Subcutaneous abdominal adipose tissue (tissue), 5 donors: ENCODE measurements around the gene ATP1B1.

ENCODE experiments used
- H3K27ac ChIP-seq: one replicate; pipeline ENCODE4 v1.7.0; 2013; ENCODE audit warnings: low read depth, mild to moderate bottlenecking, inconsistent platforms, low read length, moderate library complexity
- H3K27me3 ChIP-seq, 5 donors: one replicate each; pipeline ENCODE4 v1.7.0; 2013; ENCODE audit warnings: low read length in 5 of 5, inconsistent platforms in 1 of 5; ENCODE audit not compliant: control insufficient read depth in 5 of 5, insufficient read depth in 4 of 5
- H3K36me3 ChIP-seq, 5 donors: one replicate each; pipeline ENCODE4 v1.7.0; 2013; ENCODE audit warnings: low read length in 5 of 5; ENCODE audit not compliant: control insufficient read depth in 5 of 5, insufficient read depth in 5 of 5
- H3K4me1 ChIP-seq, 5 donors: one replicate each; pipeline ENCODE4 v1.7.0; 2013; ENCODE audit warnings: low read length in 5 of 5, mild to moderate bottlenecking in 3 of 5, moderate library complexity in 1 of 5; ENCODE audit not compliant: control insufficient read depth in 5 of 5, insufficient read depth in 5 of 5
- H3K4me3 ChIP-seq, 5 donors: one replicate each; pipeline ENCODE4 v1.7.0; 2013; ENCODE audit warnings: low read length in 5 of 5, low read depth in 1 of 5
- H3K9ac ChIP-seq, 5 donors: one replicate each; pipeline ENCODE4 v1.7.0; 2013; ENCODE audit warnings: low read length in 5 of 5, mild to moderate bottlenecking in 4 of 5, moderate library complexity in 3 of 5
- H3K9me3 ChIP-seq, 5 donors: one replicate each; pipeline ENCODE4 v1.7.0; 2013; ENCODE audit warnings: low read length in 5 of 5; ENCODE audit not compliant: control insufficient read depth in 5 of 5
- donor health status: healthy.
- donor health status: healthy.
- donor health status: healthy.
- donor health status: healthy.
- donor health status: healthy.

Gene ATP1B1

DNA sequence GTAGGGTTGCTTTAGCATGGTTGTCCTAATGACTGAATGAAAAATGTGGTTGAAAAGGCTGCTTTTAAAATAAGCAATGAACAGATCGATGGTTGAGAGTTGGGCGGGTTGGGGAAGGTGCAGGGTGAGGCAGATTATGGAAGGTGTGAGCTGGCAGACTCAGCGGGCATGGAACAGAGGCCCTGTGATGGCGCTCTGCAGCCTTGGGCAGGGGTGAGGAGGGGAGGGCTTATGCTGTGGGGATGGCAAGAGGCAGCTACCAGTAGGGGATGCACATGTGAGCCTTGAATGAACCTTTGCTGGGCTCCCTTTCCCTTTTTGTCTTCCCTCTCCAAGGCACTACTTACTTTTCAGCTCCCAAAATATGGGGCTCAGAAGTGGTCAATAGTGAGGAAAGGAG is 30.9 kb downstream of the ATP1B1 start:
- peaks cover 0 to 2% (median 0%) of the 10 kb centered on the region in 5 donors for H3K36me3 ChIP-seq
- H3K27me3 ChIP-seq, result no peaks in the 10 kb centered on the region
- no peak overlapping the region for H3K9ac ChIP-seq
- no peak overlapping the region for H3K27ac ChIP-seq
- H3K4me1 ChIP-seq, result no peaks in the 10 kb centered on the region
- H3K9me3 ChIP-seq, result no peaks in the 10 kb centered on the region
- H3K4me3 ChIP-seq, result no peak overlapping the region

DNA sequence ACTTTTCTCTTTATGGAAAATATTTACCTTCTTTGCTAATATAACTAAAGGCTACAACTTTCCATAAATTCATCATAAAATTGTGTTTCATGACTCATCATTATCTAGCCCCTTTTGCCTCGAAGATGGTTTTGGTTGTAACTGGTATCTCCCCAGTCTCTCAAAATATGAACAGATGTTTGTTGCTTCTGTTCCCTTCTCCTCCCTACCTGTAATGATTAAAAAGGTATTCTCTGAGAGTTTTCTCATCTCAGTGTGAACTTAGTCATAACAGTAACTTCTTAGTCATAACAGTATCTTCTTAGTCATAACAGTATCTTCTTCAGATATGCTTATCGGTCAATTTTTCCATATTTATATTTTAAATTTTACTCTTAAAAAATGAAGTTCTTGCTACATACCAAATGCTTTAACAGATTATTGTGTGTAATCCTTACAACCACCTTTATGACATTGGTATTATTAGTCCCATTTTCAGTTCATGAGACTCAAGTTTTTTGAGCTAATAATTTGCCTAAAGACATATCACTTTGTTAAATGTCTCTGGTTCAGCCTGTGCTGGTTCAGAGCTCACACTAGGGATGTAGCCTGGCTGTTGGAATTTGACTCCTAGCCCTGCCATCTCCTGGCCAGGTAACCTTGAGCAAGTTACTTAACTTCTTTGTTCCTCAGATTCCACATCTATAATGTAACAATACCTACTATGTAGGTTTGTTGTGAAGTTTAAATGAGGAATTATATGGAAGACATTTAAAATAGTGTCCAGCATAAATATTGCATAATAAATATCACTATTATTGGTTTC is 32.6 kb downstream of the ATP1B1 start:
- Histone ChIP-seq H3K4me3 (no peak overlapping the region), H3K9ac (no peak overlapping the region), H3K27ac (no peak overlapping the region), H3K36me3 (no peaks in the 10 kb centered on the region), H3K9me3 (no peaks in the 10 kb centered on the region), H3K27me3 (no peaks in the 10 kb centered on the region), H3K4me1 (no peaks in the 10 kb centered on the region)

DNA sequence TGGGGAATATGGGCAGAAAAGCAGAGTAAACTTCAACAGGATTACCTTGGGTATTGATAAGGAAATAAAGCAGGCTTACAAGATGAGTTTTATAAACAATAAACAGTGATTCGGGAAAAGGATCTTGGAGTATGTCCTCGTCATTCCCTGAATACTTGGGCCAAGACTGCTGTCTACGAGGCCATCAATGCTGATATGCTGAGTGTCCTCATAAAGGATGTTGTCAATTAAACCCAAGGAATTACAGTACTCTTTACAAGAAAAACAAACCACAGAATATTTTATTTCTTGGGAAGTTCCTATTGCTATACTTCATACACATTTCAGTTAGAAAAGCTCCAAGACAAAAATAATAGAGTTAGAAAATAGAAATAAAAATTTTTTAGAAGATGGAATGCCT is 34.9 kb downstream of the ATP1B1 start:
- no peaks in the 10 kb centered on the region for H3K36me3 ChIP-seq
- H3K9ac ChIP-seq, result no peak overlapping the region
- H3K27me3 ChIP-seq, result no peaks in the 10 kb centered on the region
- H3K9me3 ChIP-seq, result no peaks in the 10 kb centered on the region
- H3K27ac ChIP-seq, result no peak overlapping the region
- H3K4me1 ChIP-seq, result no peaks in the 10 kb centered on the region
- H3K4me3 ChIP-seq, result no peak overlapping the region

DNA sequence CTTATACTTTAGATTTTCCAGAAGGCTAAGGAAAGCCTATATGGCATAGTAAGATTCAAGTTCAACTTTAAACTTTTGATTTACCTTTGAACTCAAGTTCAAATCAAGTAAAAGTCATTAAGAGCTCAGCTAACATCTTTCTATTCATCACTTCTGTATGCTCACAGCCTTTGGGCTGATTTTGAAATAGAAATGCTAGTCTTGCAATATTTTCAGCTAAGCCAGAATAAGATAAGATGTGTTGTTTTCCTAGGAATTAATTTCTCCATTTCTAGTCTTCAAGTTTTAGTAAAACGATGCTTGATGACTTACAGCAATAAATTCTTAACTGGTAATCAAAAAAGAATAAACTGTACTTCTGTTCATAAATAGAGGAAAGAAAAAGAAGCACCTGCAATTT is 35.6 kb downstream of the ATP1B1 start:
- no peaks in the 10 kb centered on the region for H3K27me3 ChIP-seq
- H3K36me3 ChIP-seq, result no peaks in the 10 kb centered on the region
- no peaks in the 10 kb centered on the region for H3K9me3 ChIP-seq
- no peak overlapping the region for H3K4me3 ChIP-seq
- H3K27ac ChIP-seq, result no peak overlapping the region
- no peak overlapping the region for H3K9ac ChIP-seq
- H3K4me1 ChIP-seq, result no peaks in the 10 kb centered on the region

DNA sequence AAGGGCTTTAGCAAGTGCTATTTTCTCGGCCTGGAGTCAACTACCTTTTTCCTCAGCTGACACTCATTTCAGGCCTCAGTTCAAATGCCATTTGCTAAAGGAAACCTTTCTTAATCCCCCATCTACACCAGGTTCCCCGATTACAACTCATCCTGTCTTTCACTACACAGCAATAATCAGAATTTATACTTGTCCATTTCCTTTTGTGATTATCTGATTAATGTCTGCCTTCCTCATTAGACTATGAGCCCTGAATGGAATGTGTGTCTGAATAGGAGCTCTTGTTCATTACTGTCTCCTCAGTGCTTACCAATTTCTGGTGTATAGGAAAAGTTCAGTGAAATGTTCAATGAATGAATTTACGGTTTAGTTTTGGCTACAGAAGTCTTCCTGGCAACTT is 36.9 kb downstream of the ATP1B1 start:
- no peaks in the 10 kb centered on the region for H3K4me1 ChIP-seq
- no peak overlapping the region for H3K9ac ChIP-seq
- H3K27me3 ChIP-seq, result no peaks in the 10 kb centered on the region

DNA sequence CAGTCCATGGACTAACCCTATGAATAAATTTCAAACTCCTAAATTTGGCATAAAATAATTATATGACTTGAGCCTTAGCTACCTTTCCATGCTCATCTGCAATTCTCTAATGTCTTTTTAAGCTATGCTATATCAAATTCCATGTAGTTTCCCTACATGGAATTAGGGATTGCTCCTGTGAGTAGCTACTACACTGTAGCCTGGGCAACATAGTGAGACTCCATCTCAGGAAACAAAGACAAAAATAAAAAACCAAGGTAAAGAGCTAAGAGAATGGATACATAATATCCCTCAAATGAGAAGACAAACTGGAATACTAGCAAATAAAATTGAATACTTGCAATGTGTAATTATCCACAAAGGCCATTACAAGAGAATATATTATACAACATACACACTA is 37.5 kb downstream of the ATP1B1 start:
- no peaks in the 10 kb centered on the region for H3K9me3 ChIP-seq
- H3K36me3 ChIP-seq, result no peaks in the 10 kb centered on the region
- no peaks in the 10 kb centered on the region for H3K4me1 ChIP-seq
- H3K27ac ChIP-seq, result no peak overlapping the region
- no peaks in the 10 kb centered on the region for H3K27me3 ChIP-seq
- H3K9ac ChIP-seq, result no peak overlapping the region
- no peak overlapping the region for H3K4me3 ChIP-seq

More for the DNA sequence above, 36.9 kb downstream of the ATP1B1 start:
- no peaks in the 10 kb centered on the region for H3K9me3 ChIP-seq
- H3K36me3 ChIP-seq, result no peaks in the 10 kb centered on the region
- no peak overlapping the region for H3K4me3 ChIP-seq
- H3K27ac ChIP-seq, result no peak overlapping the region

DNA sequence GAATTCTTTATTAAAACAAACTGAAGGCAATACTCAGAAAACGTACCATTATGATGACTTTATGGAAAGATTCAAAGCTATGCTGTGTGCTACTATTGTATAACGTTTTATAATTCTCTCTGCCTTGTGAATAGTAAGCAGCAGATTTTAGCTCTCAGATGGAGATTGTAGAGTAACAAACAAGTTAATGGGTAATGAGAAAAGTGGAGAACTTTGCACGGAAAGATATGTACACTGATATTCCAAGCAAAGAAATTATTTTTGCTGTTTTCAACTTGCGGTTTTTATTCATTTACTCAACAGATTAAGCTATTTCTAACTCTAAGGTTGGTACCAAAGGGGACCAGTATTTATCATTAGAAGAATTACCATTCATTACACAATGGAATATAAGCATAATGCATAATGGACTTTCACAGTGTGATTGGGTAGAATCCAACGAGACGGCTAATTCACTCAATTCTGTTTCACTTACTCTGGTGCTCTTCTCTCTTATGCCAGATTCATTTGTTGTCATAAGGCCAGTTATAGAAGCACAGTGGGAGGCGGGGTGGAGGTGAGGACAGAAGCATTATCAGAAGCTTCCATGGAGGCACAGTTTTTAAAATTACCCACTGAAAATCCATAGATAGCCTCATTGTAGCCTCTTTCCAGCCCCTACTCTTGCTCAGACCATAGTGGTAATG is 38.6 kb downstream of the ATP1B1 start:
- H3K27me3 ChIP-seq, result no peaks in the 10 kb centered on the region
- H3K9me3 ChIP-seq, result no peaks in the 10 kb centered on the region
- no peak overlapping the region for H3K4me3 ChIP-seq
- H3K27ac ChIP-seq, result no peak overlapping the region
- no peak overlapping the region for H3K9ac ChIP-seq
- no peaks in the 10 kb centered on the region for H3K36me3 ChIP-seq
- no peaks in the 10 kb centered on the region for H3K4me1 ChIP-seq

DNA sequence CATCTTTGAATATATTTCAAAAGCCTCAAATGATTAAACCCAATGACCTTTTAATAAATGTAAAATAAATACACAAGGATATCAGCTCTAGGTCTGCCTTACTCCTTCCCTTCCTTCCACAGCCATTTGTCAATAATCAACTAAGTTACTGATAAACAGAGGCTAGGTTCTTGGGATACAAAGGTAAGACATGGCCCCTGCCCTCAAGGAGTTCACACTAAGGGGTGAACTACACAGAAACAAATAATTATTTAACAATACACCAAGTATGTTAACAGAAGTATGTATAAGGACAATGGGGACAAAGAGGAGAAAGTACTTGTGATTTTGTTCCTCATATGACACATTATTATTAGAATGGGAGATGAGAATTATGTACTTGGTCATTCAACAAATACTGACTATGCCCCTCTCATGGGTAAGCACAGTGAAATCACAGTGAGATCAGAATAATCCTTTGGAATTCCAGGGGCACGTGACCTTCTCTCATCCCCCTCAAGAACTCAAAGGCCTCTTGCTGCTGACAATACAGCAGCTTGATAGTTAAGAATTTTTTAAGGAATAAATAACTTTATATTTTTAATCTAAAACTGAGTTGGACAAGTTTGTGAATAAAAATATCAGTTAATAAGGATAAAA is 40.2 kb downstream of the ATP1B1 start:
- Histone ChIP-seq H3K27me3 (no peaks in the 10 kb centered on the region), H3K4me1 (no peaks in the 10 kb centered on the region), H3K9me3 (no peaks in the 10 kb centered on the region), H3K36me3 (no peaks in the 10 kb centered on the region), H3K9ac (no peak overlapping the region), H3K27ac (no peak overlapping the region), H3K4me3 (no peak overlapping the region)

DNA sequence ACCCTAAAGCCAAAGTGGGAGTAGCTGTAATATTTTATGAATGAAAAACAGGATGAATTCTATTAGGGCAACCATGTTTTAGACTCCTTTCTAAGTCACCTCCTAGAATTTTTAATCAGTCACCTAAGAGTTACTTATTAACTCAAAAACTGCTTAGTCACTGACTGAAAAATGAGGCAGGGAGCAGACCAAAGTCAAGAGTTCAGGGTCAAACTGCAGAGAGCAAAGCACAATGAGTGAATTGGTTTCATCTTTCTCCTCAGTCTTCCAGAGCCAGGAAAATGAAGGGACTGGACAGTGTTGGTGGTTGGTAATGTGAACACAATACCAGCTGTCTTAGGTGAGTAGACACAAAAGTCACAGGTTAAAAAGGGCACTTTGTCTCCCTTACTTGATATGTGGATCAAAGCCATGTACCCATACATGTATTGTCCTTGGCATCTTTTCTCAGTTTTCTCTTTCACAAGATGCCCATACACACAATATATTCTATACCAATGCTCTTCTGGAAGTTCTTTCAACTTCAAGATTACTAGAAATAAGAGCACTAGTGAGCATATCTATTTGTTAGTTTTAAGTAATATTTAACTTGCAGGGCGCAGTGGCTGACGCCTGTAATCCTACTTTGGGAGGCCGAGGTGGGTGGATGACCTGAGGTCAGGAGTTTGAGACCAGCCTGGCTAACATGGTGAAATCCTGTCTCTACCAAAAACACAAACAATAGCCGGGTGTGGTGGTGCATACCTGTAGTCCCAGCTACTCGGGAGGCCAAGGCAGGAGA is 42.2 kb downstream of the ATP1B1 start:
- no peaks in the 10 kb centered on the region for H3K9me3 ChIP-seq
- no peaks in the 10 kb centered on the region for H3K27me3 ChIP-seq
- H3K36me3 ChIP-seq, result no peaks in the 10 kb centered on the region
- H3K4me1 ChIP-seq, result no peaks in the 10 kb centered on the region
- H3K4me3 ChIP-seq, result no peak overlapping the region
- no peak overlapping the region for H3K27ac ChIP-seq
- H3K9ac ChIP-seq, result no peak overlapping the region
